IPS DF 4.7 (cell line): ENCODE measurements around the gene BRWD1.
"Not testable (repeated sequence)": the region's sequence is repeated elsewhere in the genome, so short reads cannot be mapped to it uniquely, and the experiment has no call there.

Experiments used
- DNase-seq: peaks from one replicate; pipeline ENCODE4 v3.0.0-alpha.2; 2013; ENCODE audit warnings: low spot score; ENCODE audit errors: extremely low read depth

The BRWD1 gene

DNA sequence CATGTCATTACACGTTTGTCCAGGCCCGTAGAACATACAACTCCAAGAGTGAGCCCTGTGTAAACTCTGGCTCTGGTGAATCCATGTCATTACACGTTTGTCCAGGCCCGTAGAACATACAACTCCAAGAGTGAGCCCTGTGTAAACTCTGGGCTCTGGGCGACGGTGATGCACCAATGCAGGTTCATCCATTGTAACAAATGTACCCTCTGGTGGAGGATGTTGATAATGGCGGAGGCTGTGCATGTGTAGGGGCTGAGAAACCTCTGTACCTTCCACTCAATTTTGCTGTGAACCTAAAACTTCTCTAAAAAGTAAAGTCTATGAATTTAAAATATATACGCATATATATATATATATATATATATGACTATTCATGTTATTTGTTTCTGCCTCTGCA is 177.3 kb downstream of the BRWD1 start:
- DNase-seq: not testable (repeated sequence)

DNA sequence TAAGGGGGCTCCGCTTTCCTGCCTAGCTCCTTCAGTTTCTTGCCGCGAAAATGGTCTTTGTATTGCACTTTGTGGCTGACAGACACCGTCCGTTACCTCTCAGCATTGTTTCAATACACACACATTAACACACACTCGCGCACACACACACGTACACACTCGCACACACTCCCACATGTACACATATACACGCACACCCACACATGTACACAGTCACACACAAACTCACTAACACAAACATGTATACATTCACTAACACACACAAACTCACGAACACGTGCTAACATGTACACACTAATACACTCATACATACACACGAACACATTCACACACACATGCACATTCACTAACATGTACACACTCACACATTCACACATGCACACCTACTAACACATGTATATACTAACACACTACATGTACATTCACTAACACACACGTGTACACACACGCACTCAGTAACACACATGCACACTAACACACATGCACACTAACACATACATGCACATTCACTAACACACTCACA is 179.1 kb downstream of the BRWD1 start:
- no peak for DNase-seq
